ENCODE measurements around the gene GABPB1. TPM values are rescaled to one million over a fixed set of nuclear protein-coding genes. Genes with fewer than 3 reads are reported as not detected.

The GABPB1 gene
- total RNA-seq, 3 donors from 2014 or later (not counting 1 experiment from before 2014, with no cell fraction given): 20.8 to 30.8 (median 26.3) TPM

DNA sequence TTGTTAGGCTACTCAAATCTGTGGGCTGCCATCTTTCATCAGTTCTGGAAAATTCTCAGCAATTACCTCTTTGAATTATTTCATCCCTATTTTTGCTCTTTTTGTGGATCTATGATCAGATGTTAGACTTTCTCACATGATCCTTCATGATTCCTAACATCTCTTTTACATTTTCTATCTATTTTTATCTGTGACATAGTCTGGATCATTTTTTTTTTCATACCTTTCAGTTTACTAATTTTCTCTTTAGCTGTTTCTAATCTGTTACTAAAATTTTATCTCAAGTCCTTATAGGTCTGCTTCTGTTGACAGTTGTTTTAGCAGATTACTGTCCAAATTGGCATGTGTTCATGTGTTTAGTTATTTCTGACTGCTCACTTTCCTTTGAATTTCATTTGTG lies 47.2 kb downstream of the GABPB1 start:
- Histone ChIP-seq H3K27ac (ENCODE audit: low read length) (no peak overlapping the region), H3K36me3 (ENCODE audit: control insufficient read depth, insufficient read depth, low read length) (peaks cover 20% of the 10 kb centered on the region), H3K4me1 (ENCODE audit: control insufficient read depth, insufficient read depth, low read length) (no peaks in the 10 kb centered on the region), H3K27me3 (ENCODE audit: control insufficient read depth, insufficient read depth, low read length) (no peaks in the 10 kb centered on the region), H3K9me3 (ENCODE audit: control insufficient read depth, insufficient read depth, low read length) (no peaks in the 10 kb centered on the region), H3K4me3 (ENCODE audit: low read length) (no peak overlapping the region)
- TF ChIP-seq, protein P1, sequence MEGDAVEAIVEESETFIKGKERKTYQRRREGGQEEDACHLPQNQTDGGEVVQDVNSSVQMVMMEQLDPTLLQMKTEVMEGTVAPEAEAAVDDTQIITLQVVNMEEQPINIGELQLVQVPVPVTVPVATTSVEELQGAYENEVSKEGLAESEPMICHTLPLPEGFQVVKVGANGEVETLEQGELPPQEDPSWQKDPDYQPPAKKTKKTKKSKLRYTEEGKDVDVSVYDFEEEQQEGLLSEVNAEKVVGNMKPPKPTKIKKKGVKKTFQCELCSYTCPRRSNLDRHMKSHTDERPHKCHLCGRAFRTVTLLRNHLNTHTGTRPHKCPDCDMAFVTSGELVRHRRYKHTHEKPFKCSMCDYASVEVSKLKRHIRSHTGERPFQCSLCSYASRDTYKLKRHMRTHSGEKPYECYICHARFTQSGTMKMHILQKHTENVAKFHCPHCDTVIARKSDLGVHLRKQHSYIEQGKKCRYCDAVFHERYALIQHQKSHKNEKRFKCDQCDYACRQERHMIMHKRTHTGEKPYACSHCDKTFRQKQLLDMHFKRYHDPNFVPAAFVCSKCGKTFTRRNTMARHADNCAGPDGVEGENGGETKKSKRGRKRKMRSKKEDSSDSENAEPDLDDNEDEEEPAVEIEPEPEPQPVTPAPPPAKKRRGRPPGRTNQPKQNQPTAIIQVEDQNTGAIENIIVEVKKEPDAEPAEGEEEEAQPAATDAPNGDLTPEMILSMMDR (IDR thresholded peaks at IDR 0.05): no peak
- H3K36me3 Mint-ChIP-seq: peaks cover 23% of the 10 kb centered on the region
- H3K27ac Mint-ChIP-seq: no peak overlapping the region
- DNase-seq: no peak
- H3K4me3 Mint-ChIP-seq: no peak overlapping the region
- intact Hi-C loops (cut with micrococcal nuclease): no loop called here
- no peaks in the 10 kb centered on the region for H3K27me3 Mint-ChIP-seq (ENCODE audit: low read depth in 2 of 2)
- peaks cover 0 to 5% of the 10 kb centered on the region in 2 donors for H3K4me1 Mint-ChIP-seq
- ATAC-seq: no peak
- peaks cover 0 to 7% of the 10 kb centered on the region in 2 donors for H3K9me3 Mint-ChIP-seq

DNA sequence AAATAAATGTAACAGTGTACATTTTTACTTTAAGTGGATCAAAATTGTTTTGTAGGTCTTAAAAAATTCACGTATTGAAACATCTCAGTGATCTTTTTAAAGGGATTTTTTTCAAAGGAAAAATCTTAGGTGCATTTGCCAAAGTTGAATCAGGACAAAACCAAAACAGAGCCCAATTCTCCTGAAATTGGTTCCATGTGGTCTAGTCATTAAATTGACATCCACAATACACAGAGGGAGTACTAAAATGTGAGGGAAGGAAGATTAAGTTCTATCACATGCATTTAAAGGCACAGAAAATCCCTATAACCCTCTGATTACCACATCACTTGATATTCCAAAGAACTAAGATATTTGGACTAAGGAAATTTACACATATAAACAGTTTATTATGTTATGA lies 50.2 kb downstream of the GABPB1 start:
- H3K4me3 Mint-ChIP-seq: no peak overlapping the region
- TF ChIP-seq, protein P1 (IDR thresholded peaks at IDR 0.05): no peak

DNA sequence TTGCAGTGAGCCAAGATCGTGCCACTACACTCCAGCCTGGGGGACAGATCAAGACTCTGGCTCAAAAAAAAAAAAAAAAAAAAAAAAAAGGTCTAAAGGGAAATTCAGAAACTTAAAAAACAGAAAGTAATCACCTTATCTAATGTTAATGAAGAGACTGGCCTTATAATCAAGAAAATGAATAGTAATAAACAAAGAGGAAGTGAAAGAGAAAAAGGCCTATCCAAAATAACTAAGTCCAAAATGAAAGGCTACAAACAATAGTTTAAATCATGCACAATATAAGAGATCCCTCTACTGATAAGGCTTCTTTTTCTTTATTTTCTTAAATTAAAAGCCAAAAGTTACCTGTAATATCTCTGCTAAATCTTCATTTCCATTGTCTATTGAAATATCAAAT lies 52.4 kb downstream of the GABPB1 start:
- H3K9me3 ChIP-seq (ENCODE audit: control insufficient read depth, insufficient read depth, low read length): no peaks in the 10 kb centered on the region
- H3K27ac Mint-ChIP-seq: no peak overlapping the region

More for the DNA sequence above, 50.2 kb downstream of the GABPB1 start:
- H3K9me3 ChIP-seq (ENCODE audit: control insufficient read depth, insufficient read depth, low read length): no peaks in the 10 kb centered on the region
- no CpG with 5 or more reads among the region's 1 CpG for WGBS (ENCODE audit: insufficient coverage)
- H3K36me3 Mint-ChIP-seq: peaks cover 23% of the 10 kb centered on the region
- H3K27me3 Mint-ChIP-seq (ENCODE audit: low read depth in 2 of 2): no peaks in the 10 kb centered on the region
- H3K4me3 ChIP-seq (ENCODE audit: low read length): no peak overlapping the region
- DNase-seq: no peak
- ATAC-seq: no peak
- H3K4me1 Mint-ChIP-seq: no peaks in the 10 kb centered on the region
- peaks cover 0 to 7% of the 10 kb centered on the region in 2 donors for H3K9me3 Mint-ChIP-seq
- H3K27ac ChIP-seq (ENCODE audit: low read length): no peak overlapping the region
- peaks cover 39% of the 10 kb centered on the region for H3K36me3 ChIP-seq (ENCODE audit: control insufficient read depth, insufficient read depth, low read length)
- intact Hi-C loops (cut with micrococcal nuclease): no loop called here
- no peaks in the 10 kb centered on the region for H3K27me3 ChIP-seq (ENCODE audit: control insufficient read depth, insufficient read depth, low read length)
- H3K27ac Mint-ChIP-seq: no peak overlapping the region
- H3K4me1 ChIP-seq (ENCODE audit: control insufficient read depth, insufficient read depth, low read length): no peaks in the 10 kb centered on the region

DNA sequence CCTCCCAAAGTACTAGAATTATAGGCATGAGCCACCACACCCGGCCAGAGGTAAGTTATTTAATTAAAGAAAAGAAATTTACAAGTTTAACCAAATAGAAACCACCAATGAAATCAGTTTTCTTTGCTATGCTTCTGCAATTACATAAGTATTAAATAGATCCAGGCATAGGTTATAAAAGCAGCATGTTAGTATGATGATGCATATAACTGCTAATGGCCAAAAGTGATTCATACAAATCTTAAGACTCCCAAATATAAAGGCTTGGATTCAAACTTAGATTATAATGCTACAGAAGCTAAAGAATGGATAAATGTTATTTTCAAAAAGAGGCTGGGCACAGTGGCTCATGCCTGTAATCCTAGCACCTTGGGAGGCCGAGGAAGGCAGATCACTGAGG lies 56.7 kb downstream of the GABPB1 start:
- ATAC-seq: no peak
- H3K36me3 ChIP-seq (ENCODE audit: control insufficient read depth, insufficient read depth, low read length): peaks cover 27% of the 10 kb centered on the region
- 100% methylated on average over 1 of the region's 2 CpGs for WGBS (ENCODE audit: insufficient coverage)
- no peaks in the 10 kb centered on the region for H3K4me1 ChIP-seq (ENCODE audit: control insufficient read depth, insufficient read depth, low read length)
- H3K9me3 ChIP-seq (ENCODE audit: control insufficient read depth, insufficient read depth, low read length): no peaks in the 10 kb centered on the region
- H3K27me3 ChIP-seq (ENCODE audit: control insufficient read depth, insufficient read depth, low read length): no peaks in the 10 kb centered on the region
- no peak for DNase-seq
- H3K4me3 ChIP-seq (ENCODE audit: low read length): no peak overlapping the region
- H3K27ac ChIP-seq (ENCODE audit: low read length): no peak overlapping the region
- Mint-ChIP-seq H3K4me1 (no peaks in the 10 kb centered on the region), H3K9me3 (no peaks in the 10 kb centered on the region), H3K4me3 (no peak overlapping the region), H3K27me3 (ENCODE audit: low read depth in 2 of 2) (no peaks in the 10 kb centered on the region), H3K27ac (no peak overlapping the region), H3K36me3 (peaks cover 4% of the 10 kb centered on the region)
- TF ChIP-seq, protein P1 (IDR thresholded peaks at IDR 0.05): no peak
- intact Hi-C loops (cut with micrococcal nuclease): no loop called here

More for the DNA sequence above, 52.4 kb downstream of the GABPB1 start:
- Mint-ChIP-seq H3K36me3 (peaks cover 13% of the 10 kb centered on the region), H3K27me3 (ENCODE audit: low read depth in 2 of 2) (no peaks in the 10 kb centered on the region), H3K4me1 (no peaks in the 10 kb centered on the region), H3K4me3 (no peak overlapping the region), H3K9me3 (no peaks in the 10 kb centered on the region)
- TF ChIP-seq, protein P1 (IDR thresholded peaks at IDR 0.05): no peak
- intact Hi-C loops (cut with micrococcal nuclease): no loop called here
- no peak for DNase-seq
- Histone ChIP-seq H3K36me3 (ENCODE audit: control insufficient read depth, insufficient read depth, low read length) (peaks cover 33% of the 10 kb centered on the region), H3K27me3 (ENCODE audit: control insufficient read depth, insufficient read depth, low read length) (no peaks in the 10 kb centered on the region), H3K27ac (ENCODE audit: low read length) (no peak overlapping the region), H3K4me3 (ENCODE audit: low read length) (no peak overlapping the region), H3K4me1 (ENCODE audit: control insufficient read depth, insufficient read depth, low read length) (no peaks in the 10 kb centered on the region)
- no CpG with 5 or more reads among the region's 1 CpG for WGBS (ENCODE audit: insufficient coverage)
- no peak for ATAC-seq

Measured in natural killer cell (primary cell).